ENCODE measurements around the gene IL19.
"Not testable (repeated sequence)": the region's sequence is repeated elsewhere in the genome, so short reads cannot be mapped to it uniquely, and the experiment has no call there.

IL19 gene

GRCh38 chr1:206744683-206745082 is 25.9 kb upstream of the IL19 start:
- no peaks in the 10 kb centered on the region for H3K36me3 ChIP-seq (ENCODE audit: insufficient read depth, low read length)
- H3K4me1 ChIP-seq (ENCODE audit: insufficient read depth, low read length), result no peaks in the 10 kb centered on the region
- H3K27ac ChIP-seq (ENCODE audit: low read depth, low read length), result no peak overlapping the region
- H3K4me3 ChIP-seq (ENCODE audit: low read depth in 1 of 2, low read length in 2 of 2), result no peak overlapping the region
- H3K9ac ChIP-seq (ENCODE audit: low read length), result no peak overlapping the region
- H3K27me3 ChIP-seq (ENCODE audit: control insufficient read depth in 1 of 2, insufficient read depth in 2 of 2, low read length in 2 of 2), result no peaks in the 10 kb centered on the region
- no peaks in the 10 kb centered on the region for H3K9me3 ChIP-seq (ENCODE audit: low read length)

GRCh38 chr1:206745301-206745700 is 25.3 kb upstream of the IL19 start:
- no peak overlapping the region for H3K4me3 ChIP-seq (ENCODE audit: low read depth in 1 of 2, low read length in 2 of 2)
- H3K36me3 ChIP-seq (ENCODE audit: insufficient read depth, low read length), result no peaks in the 10 kb centered on the region
- H3K27ac ChIP-seq (ENCODE audit: low read depth, low read length), result no peak overlapping the region
- H3K9ac ChIP-seq (ENCODE audit: low read length), result no peak overlapping the region
- no peaks in the 10 kb centered on the region for H3K4me1 ChIP-seq (ENCODE audit: insufficient read depth, low read length)
- no peaks in the 10 kb centered on the region for H3K27me3 ChIP-seq (ENCODE audit: control insufficient read depth in 1 of 2, insufficient read depth in 2 of 2, low read length in 2 of 2)
- no peaks in the 10 kb centered on the region for H3K9me3 ChIP-seq (ENCODE audit: low read length)

DNA sequence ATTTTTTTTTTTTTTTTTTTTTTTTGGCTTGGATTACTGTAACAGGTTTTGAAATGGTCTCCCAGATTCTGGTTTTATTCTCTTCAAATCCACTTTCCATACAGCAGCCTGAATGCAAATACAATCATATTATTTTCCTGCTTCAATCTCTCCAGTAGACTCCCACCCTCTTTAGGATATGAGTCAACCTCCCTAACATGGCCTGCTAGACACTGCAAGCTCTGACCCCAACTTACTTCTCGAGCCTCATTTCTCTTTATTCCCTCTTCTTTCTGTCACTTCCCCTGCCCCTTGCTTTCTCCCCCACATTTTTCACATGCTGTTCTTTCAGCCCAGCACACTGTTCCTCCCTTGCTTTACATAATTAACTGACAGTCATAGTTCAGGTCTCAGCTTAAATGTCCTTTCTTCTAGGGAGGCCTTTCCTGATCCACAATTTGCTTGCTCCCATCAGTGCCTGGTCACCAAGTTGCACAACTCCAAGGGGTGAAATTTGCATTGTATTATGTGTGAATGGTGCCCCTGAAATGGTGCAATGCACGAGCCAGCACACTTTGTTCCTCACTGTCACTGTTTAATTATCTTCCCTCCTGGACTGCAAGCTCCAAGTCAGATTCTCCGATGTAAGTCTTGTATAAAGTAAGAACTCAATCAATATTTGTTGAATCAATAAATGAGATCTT is 22.1 kb upstream of the IL19 start:
- Histone ChIP-seq H3K4me3 (ENCODE audit: low read depth in 1 of 2, low read length in 2 of 2) (no peak overlapping the region), H3K9ac (ENCODE audit: low read length) (no peak overlapping the region), H3K27me3 (ENCODE audit: control insufficient read depth in 1 of 2, insufficient read depth in 2 of 2, low read length in 2 of 2) (no peaks in the 10 kb centered on the region)

DNA sequence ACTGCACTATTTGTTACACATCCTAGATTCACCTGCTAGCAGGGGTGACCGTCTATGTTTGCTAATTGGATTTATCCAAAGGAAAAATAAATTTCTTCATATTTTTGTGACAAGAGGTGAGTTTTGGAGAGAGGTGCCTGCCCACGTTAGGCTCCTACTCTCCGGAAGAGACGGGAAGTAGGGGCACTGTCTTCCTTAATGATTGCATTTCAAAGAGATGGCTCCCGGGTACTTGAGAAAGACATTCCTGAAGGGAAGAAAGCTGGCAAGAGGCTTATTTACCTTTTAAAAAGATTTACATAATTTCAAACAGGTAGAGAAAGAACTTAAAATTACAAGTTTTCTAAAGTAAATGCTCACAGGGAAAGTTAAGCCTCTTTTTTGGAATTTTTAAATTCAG is 18.7 kb upstream of the IL19 start:
- Histone ChIP-seq H3K9ac (ENCODE audit: low read length) (no peak overlapping the region), H3K36me3 (ENCODE audit: insufficient read depth, low read length) (no peaks in the 10 kb centered on the region), H3K4me1 (ENCODE audit: insufficient read depth, low read length) (no peaks in the 10 kb centered on the region), H3K9me3 (ENCODE audit: low read length) (no peaks in the 10 kb centered on the region), H3K27me3 (ENCODE audit: control insufficient read depth in 1 of 2, insufficient read depth in 2 of 2, low read length in 2 of 2) (no peaks in the 10 kb centered on the region), H3K27ac (ENCODE audit: low read depth, low read length) (no peak overlapping the region), H3K4me3 (ENCODE audit: low read depth in 1 of 2, low read length in 2 of 2) (no peak overlapping the region)

More for the DNA sequence above, 22.1 kb upstream of the IL19 start:
- Histone ChIP-seq H3K9me3 (ENCODE audit: low read length) (no peaks in the 10 kb centered on the region), H3K27ac (ENCODE audit: low read depth, low read length) (no peak overlapping the region), H3K36me3 (ENCODE audit: insufficient read depth, low read length) (no peaks in the 10 kb centered on the region), H3K4me1 (ENCODE audit: insufficient read depth, low read length) (no peaks in the 10 kb centered on the region)

GRCh38 chr1:206752481-206752880 is 18.1 kb upstream of the IL19 start:
- Histone ChIP-seq H3K4me1 (ENCODE audit: insufficient read depth, low read length) (no peaks in the 10 kb centered on the region), H3K36me3 (ENCODE audit: insufficient read depth, low read length) (no peaks in the 10 kb centered on the region), H3K9ac (ENCODE audit: low read length) (no peak overlapping the region), H3K27me3 (ENCODE audit: control insufficient read depth in 1 of 2, insufficient read depth in 2 of 2, low read length in 2 of 2) (no peaks in the 10 kb centered on the region), H3K9me3 (ENCODE audit: low read length) (no peaks in the 10 kb centered on the region), H3K27ac (ENCODE audit: low read depth, low read length) (no peak overlapping the region), H3K4me3 (ENCODE audit: low read depth in 1 of 2, low read length in 2 of 2) (no peak overlapping the region)

DNA sequence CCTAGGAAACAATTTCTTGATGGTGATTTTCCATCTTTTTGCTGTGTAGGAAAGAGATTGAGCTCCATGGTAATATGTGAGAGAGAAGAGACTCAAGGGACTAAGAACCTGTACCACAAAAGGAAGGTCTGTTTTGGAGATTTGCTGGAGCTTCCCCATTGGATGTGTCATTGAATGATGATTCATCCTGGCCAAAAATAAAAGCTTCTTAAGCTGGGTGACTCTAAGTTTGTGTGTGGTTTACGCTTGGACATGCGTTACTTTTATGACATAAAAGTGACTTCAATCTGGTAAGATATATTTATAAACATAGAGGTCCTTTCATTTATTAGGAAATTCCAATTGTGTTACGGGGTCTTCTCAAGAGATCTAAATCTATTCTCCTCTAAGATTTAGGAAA is 17.4 kb upstream of the IL19 start:
- Histone ChIP-seq H3K4me3 (ENCODE audit: low read depth in 1 of 2, low read length in 2 of 2) (no peak overlapping the region), H3K9me3 (ENCODE audit: low read length) (no peaks in the 10 kb centered on the region), H3K36me3 (ENCODE audit: insufficient read depth, low read length) (no peaks in the 10 kb centered on the region), H3K4me1 (ENCODE audit: insufficient read depth, low read length) (no peaks in the 10 kb centered on the region), H3K9ac (ENCODE audit: low read length) (no peak overlapping the region), H3K27ac (ENCODE audit: low read depth, low read length) (no peak overlapping the region), H3K27me3 (ENCODE audit: control insufficient read depth in 1 of 2, insufficient read depth in 2 of 2, low read length in 2 of 2) (no peaks in the 10 kb centered on the region)

DNA sequence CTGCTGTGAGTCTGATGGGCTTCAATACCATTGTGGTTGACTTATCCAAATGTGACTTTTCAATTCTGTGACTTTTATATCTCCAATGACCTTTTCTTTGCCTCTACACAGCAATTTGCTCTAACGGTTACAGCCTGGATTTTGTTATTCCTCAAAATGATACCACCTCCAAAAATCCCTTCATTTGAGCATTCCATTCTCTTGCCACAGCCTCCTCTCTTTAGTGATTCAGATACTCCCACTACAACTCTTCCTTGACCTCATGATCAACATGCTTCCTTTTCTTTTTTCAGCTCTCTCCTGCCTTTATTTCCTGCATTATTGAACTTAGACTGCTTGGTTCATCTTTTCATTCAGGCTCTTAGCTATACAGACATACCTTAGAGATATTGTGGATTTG is 16.6 kb upstream of the IL19 start:
- no peak overlapping the region for H3K9ac ChIP-seq (ENCODE audit: low read length)
- no peak overlapping the region for H3K4me3 ChIP-seq (ENCODE audit: low read depth in 1 of 2, low read length in 2 of 2)
- H3K4me1 ChIP-seq (ENCODE audit: insufficient read depth, low read length), result no peaks in the 10 kb centered on the region
- H3K36me3 ChIP-seq (ENCODE audit: insufficient read depth, low read length), result no peaks in the 10 kb centered on the region
- no peak overlapping the region for H3K27ac ChIP-seq (ENCODE audit: low read depth, low read length)
- H3K27me3 ChIP-seq (ENCODE audit: control insufficient read depth in 1 of 2, insufficient read depth in 2 of 2, low read length in 2 of 2), result no peaks in the 10 kb centered on the region
- H3K9me3 ChIP-seq (ENCODE audit: low read length), result no peaks in the 10 kb centered on the region

- Histone ChIP-seq H3K4me1 (ENCODE audit: insufficient read depth, low read length) (no peaks in the 10 kb centered on the region), H3K9me3 (ENCODE audit: low read length) (no peaks in the 10 kb centered on the region), H3K27ac (ENCODE audit: low read depth, low read length) (no peak overlapping the region), H3K36me3 (ENCODE audit: insufficient read depth, low read length) (no peaks in the 10 kb centered on the region), H3K4me3 (ENCODE audit: low read depth in 1 of 2, low read length in 2 of 2) (no peak overlapping the region), H3K27me3 (ENCODE audit: control insufficient read depth in 1 of 2, insufficient read depth in 2 of 2, low read length in 2 of 2) (no peaks in the 10 kb centered on the region), H3K9ac (ENCODE audit: low read length) (no peak overlapping the region)
Measured at GRCh38 chr1:206757524-206758266, 12.9 kb upstream of the IL19 start.

GRCh38 chr1:206760590-206760989 is 10.0 kb upstream of the IL19 start:
- peaks cover 5% of the 10 kb centered on the region for H3K9me3 ChIP-seq (ENCODE audit: low read length)
- no peak overlapping the region for H3K9ac ChIP-seq (ENCODE audit: low read length)
- H3K4me3 ChIP-seq (ENCODE audit: low read depth in 1 of 2, low read length in 2 of 2), result no peak overlapping the region
- H3K4me1 ChIP-seq (ENCODE audit: insufficient read depth, low read length), result no peaks in the 10 kb centered on the region
- H3K27ac ChIP-seq (ENCODE audit: low read depth, low read length), result no peak overlapping the region
- H3K36me3 ChIP-seq (ENCODE audit: insufficient read depth, low read length), result no peaks in the 10 kb centered on the region
- no peaks in the 10 kb centered on the region for H3K27me3 ChIP-seq (ENCODE audit: control insufficient read depth in 1 of 2, insufficient read depth in 2 of 2, low read length in 2 of 2)

DNA sequence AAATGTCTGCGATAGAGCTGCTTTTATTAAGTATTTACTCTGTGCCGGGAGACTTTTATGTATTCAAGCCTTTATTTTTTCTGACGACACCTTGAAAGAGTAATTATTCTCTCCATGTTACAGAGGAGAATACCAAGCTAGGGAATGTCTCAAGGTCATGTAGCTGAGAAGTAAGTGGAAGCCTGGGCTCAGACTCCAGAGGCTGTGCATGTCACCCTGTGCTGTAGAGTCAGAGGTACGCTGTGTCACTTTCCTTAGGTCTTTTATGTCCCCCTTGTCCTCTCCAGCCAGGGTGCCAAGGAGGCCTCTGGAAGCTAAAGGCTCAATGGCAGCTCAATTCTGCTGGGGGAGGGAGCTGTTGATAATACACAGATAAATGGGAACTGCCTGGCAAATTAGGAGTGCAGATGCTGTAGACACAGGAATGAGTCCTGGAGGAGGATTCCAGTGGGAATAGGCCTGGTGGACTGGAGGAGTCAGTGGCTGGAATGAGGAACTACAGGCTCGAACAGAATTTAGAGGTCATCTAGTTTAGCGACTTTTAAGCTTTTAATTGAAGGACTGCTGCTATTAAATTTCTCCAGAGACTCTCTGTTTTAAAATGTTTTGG is 9.3 kb upstream of the IL19 start:
- Histone ChIP-seq H3K36me3 (ENCODE audit: insufficient read depth, low read length) (no peaks in the 10 kb centered on the region), H3K9me3 (ENCODE audit: low read length) (peaks cover 5% of the 10 kb centered on the region), H3K9ac (ENCODE audit: low read length) (no peak overlapping the region), H3K27ac (ENCODE audit: low read depth, low read length) (no peak overlapping the region), H3K27me3 (ENCODE audit: control insufficient read depth in 1 of 2, insufficient read depth in 2 of 2, low read length in 2 of 2) (no peaks in the 10 kb centered on the region), H3K4me3 (ENCODE audit: low read depth in 1 of 2, low read length in 2 of 2) (no peak overlapping the region), H3K4me1 (ENCODE audit: insufficient read depth, low read length) (no peaks in the 10 kb centered on the region)

DNA sequence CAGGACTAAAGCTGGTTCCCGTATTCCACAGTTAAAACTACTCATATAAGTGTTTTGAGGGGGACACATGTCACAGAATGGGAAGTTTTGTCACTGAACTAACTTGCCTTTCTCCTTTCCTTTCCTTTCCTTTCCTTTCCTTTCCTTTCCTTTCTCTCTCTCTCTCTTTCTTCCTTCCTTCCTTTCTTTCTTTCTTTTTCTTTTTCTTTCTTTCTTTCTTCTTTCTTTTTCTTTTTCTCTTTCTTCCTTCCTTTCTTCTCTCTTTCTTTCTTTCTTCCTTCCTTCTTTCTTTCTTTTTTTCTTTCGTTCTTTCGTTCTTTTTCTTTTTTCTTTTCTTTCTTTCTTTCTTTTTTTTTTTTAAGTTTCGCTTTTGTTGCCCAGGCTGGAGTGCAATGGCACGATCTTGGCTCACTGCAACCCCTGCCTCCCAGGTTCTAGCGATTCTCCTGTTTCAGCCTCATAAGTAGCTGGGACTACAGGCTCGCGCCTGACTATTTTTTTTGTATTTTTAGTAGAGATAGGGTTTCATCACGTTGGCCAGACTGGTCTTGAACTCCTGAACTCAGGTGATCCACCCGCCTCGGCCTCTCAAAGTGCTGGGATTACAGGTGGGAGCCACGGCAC is 7.7 kb upstream of the IL19 start:
- H3K9me3 ChIP-seq (ENCODE audit: low read length); H3K27ac ChIP-seq (ENCODE audit: low read depth, low read length); H3K36me3 ChIP-seq (ENCODE audit: insufficient read depth, low read length); H3K27me3 ChIP-seq (ENCODE audit: control insufficient read depth in 1 of 2, insufficient read depth in 2 of 2, low read length in 2 of 2); H3K4me1 ChIP-seq (ENCODE audit: insufficient read depth, low read length); H3K9ac ChIP-seq (ENCODE audit: low read length); H3K4me3 ChIP-seq (ENCODE audit: low read depth in 1 of 2, low read length in 2 of 2): not testable (repeated sequence)

Measured in muscle layer of colon (tissue), 2 donors.